Spleen (tissue), 7 donors: Measurements from ENCODE around the gene CHD9NB.

ENCODE experiments used
- POLR2AphosphoS5 ChIP-seq, 3 donors: sonication (generic); formaldehyde crosslinking; IDR thresholded peaks; one replicate each; pipeline ENCODE4 v1.5.1; 2017; ENCODE audit warnings: antibody characterized with exemption in 3 of 3
- TF ChIP-seq, protein P1 (sequence below), 11 experiments: fragments of 200-600 bp in 7 of 11; fragments of 450-650 bp in 4 of 11; sonication (generic) in 4 of 11; IDR thresholded peaks in 8 of 11; conservative IDR thresholded peaks in 3 of 11; 1 replicate in 7 of 11; 2 replicates in 4 of 11; pipeline versions ENCODE4 v1.4.0 to v1.8.0; 2016 to 2021; ENCODE audit warnings: antibody characterized with exemption in 11 of 11, inconsistent platforms in 4 of 11, mild to moderate bottlenecking in 1 of 11
- donor health status: DM: no; HTN: no; CAD: no; lungs with moderate emphysema.
- donor health status: DM: no; HTN: no; CAD: no.
- donor health status: DM: no; HTN: no; CAD: no.

- TF ChIP-seq, protein P1, sequence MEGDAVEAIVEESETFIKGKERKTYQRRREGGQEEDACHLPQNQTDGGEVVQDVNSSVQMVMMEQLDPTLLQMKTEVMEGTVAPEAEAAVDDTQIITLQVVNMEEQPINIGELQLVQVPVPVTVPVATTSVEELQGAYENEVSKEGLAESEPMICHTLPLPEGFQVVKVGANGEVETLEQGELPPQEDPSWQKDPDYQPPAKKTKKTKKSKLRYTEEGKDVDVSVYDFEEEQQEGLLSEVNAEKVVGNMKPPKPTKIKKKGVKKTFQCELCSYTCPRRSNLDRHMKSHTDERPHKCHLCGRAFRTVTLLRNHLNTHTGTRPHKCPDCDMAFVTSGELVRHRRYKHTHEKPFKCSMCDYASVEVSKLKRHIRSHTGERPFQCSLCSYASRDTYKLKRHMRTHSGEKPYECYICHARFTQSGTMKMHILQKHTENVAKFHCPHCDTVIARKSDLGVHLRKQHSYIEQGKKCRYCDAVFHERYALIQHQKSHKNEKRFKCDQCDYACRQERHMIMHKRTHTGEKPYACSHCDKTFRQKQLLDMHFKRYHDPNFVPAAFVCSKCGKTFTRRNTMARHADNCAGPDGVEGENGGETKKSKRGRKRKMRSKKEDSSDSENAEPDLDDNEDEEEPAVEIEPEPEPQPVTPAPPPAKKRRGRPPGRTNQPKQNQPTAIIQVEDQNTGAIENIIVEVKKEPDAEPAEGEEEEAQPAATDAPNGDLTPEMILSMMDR (IDR thresholded peaks at IDR 0.05 in 8 of 11, conservative IDR thresholded peaks at IDR 0.05 in 3 of 11) = no peak
- no peak for TF ChIP-seq POLR2AphosphoS5 (IDR thresholded peaks at IDR 0.05)
These were observed 11.9 kb downstream of the CHD9NB start for GRCh38 chr16:53040788-53041187.
